Right lobe of liver (tissue), 4 donors: ENCODE results near the gene CDT1.

Source experiments
- POLR2A ChIP-seq: fragments of 450-650 bp; IDR thresholded peaks from one replicate; pipeline ENCODE4 v1.6.1; 2017; ENCODE audit warnings: antibody characterized with exemption, mild to moderate bottlenecking
- TF ChIP-seq, protein P1 (sequence below), 4 donors: fragments of 200-600 bp in 3 of 4; fragments of 450-650 bp in 1 of 4; IDR thresholded peaks; one replicate each; pipeline versions ENCODE4 v1.5.1 to v1.8.0; 2016 to 2022; ENCODE audit warnings: antibody characterized with exemption in 4 of 4, mild to moderate bottlenecking in 2 of 4
- donor health status: DM: no; HTN: no; CAD: no.
- donor health status: DM: no; HTN: no; CAD: no.
- donor health status: DM: no; HTN: yes; CAD: no.

DNA sequence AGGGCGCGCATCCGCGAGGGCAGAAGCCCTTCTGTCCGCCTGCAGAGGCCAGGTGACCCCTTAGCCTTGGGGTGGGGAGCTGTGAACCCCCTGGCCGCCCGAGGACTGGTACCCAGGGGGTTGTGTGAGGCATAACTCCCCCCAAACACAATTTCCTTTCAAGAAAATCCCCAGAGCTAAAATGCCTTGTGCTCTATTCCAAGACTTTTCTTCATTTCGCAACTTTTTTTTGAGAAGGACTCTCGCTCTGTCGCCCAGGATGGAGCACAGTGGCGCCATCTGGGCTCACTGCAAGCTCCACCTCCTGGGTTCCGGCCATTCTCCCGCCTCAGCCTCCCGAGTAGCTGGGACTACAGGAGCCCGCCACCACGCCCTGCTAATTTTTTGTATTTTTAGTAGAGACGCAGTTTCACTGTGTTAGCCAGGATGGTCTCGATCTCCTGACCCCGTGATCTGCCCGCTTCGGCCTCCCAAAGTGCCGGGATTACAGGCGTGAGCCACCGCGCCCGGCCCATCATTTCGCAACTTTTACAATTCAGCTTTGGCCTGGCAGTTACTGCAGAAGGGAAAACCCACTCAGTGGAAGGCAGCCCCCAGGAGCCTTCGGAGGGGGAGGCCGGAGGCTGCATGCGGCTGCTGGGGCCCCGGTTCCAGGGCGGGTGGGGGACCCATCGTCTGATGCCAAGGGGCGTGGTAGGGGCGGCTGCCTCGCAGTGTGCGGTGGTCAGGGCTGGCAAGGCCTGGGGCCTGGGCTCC lies 9.1 kb downstream of the CDT1 start:
- TF ChIP-seq, protein P1, sequence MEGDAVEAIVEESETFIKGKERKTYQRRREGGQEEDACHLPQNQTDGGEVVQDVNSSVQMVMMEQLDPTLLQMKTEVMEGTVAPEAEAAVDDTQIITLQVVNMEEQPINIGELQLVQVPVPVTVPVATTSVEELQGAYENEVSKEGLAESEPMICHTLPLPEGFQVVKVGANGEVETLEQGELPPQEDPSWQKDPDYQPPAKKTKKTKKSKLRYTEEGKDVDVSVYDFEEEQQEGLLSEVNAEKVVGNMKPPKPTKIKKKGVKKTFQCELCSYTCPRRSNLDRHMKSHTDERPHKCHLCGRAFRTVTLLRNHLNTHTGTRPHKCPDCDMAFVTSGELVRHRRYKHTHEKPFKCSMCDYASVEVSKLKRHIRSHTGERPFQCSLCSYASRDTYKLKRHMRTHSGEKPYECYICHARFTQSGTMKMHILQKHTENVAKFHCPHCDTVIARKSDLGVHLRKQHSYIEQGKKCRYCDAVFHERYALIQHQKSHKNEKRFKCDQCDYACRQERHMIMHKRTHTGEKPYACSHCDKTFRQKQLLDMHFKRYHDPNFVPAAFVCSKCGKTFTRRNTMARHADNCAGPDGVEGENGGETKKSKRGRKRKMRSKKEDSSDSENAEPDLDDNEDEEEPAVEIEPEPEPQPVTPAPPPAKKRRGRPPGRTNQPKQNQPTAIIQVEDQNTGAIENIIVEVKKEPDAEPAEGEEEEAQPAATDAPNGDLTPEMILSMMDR (IDR thresholded peaks at IDR 0.05) = no peak
- TF ChIP-seq POLR2A = no peak
